Adrenal gland (tissue), 5 donors: Measurements from ENCODE around the gene CPLANE2.

Experiments
- CTCF ChIP-seq, 6 experiments: fragments of 450-650 bp in 4 of 6; fragments of 200-600 bp in 2 of 6; sonication (generic) in 1 of 6; IDR thresholded peaks; 1 replicate in 5 of 6; 2 replicates in 1 of 6; pipeline versions ENCODE4 v1.5.1 to v1.8.0; 2016 to 2021; ENCODE audit warnings: antibody characterized with exemption in 6 of 6, mild to moderate bottlenecking in 2 of 6, moderate library complexity in 1 of 6
- POLR2A ChIP-seq, 2 donors: fragments of 450-650 bp; IDR thresholded peaks; one replicate each; pipeline ENCODE4 v1.6.1; 2017; ENCODE audit warnings: antibody characterized with exemption in 2 of 2, mild to moderate bottlenecking in 2 of 2, moderate library complexity in 1 of 2
- donor health status: DM: no; HTN: no; CAD: no.

GRCh38 chr1:16232316-16232710 is 4.7 kb downstream of the CPLANE2 start:
- TF ChIP-seq CTCF (IDR thresholded peaks at IDR 0.05) (no peak), POLR2A (IDR thresholded peaks at IDR 0.05) (no peak)
